Endodermal cell (in vitro differentiated cells): Measurements from ENCODE around the gene NFAT5. TPM values are rescaled to one million over a fixed set of nuclear protein-coding genes. Genes with fewer than 3 reads are reported as not detected.

Source experiments
- DNase-seq: peaks from one replicate; pipeline ENCODE4 v3.0.0-alpha.2; 2017
- H3K27ac ChIP-seq: 2 replicates; pipeline ENCODE4 v1.5.1; 2013; ENCODE audit warnings: mild to moderate bottlenecking, low read depth, low read length, moderate library complexity
- H3K27me3 ChIP-seq: 2 replicates; pipeline ENCODE4 v1.6.1; 2013; ENCODE audit warnings: mild to moderate bottlenecking, low read length, moderate library complexity; ENCODE audit not compliant: insufficient read depth, control insufficient read depth, poor library complexity, severe bottlenecking
- H3K36me3 ChIP-seq: 2 replicates; pipeline ENCODE4 v1.7.0; 2013; ENCODE audit warnings: mild to moderate bottlenecking, low read length, moderate library complexity; ENCODE audit not compliant: control insufficient read depth, insufficient read depth
- H3K4me1 ChIP-seq: one replicate; pipeline ENCODE4 v1.7.0; 2013; ENCODE audit warnings: low read length; ENCODE audit not compliant: control insufficient read depth, insufficient read depth
- H3K4me3 ChIP-seq: 2 replicates; pipeline ENCODE4 v1.5.1; 2013; ENCODE audit warnings: mild to moderate bottlenecking, low read length, moderate library complexity
- H3K9ac ChIP-seq: 2 replicates; pipeline ENCODE4 v1.6.1; 2013; ENCODE audit warnings: mild to moderate bottlenecking, low read length, moderate library complexity; ENCODE audit not compliant: poor library complexity, severe bottlenecking; ENCODE audit errors: extremely low read depth
- H3K9me3 ChIP-seq: 2 replicates; pipeline ENCODE4 v1.6.1; 2013; ENCODE audit warnings: mild to moderate bottlenecking, low read length, moderate library complexity; ENCODE audit not compliant: control insufficient read depth
- H3K27ac Mint-ChIP-seq: 2 replicates; pipeline ENCODE4 v1.8.0; 2020; ENCODE audit warnings: mixed read lengths
- H3K27me3 Mint-ChIP-seq: 2 replicates; pipeline ENCODE4 v1.8.0; 2021; ENCODE audit warnings: mild to moderate bottlenecking, mixed read lengths; ENCODE audit not compliant: insufficient read depth
- H3K36me3 Mint-ChIP-seq: 2 replicates; pipeline ENCODE4 v1.8.0; 2020; ENCODE audit warnings: low read depth, mixed read lengths
- H3K4me1 Mint-ChIP-seq: 2 replicates; pipeline ENCODE4 v1.8.0; 2020; ENCODE audit warnings: mixed read lengths
- H3K4me3 Mint-ChIP-seq: 2 replicates; pipeline ENCODE4 v1.8.0; 2020; ENCODE audit warnings: mild to moderate bottlenecking, moderate library complexity, mixed read lengths
- H3K9me3 Mint-ChIP-seq: 2 replicates; pipeline ENCODE4 v1.8.0; 2020; ENCODE audit warnings: mild to moderate bottlenecking, mixed read lengths
- WGBS, 2 experiments: methylation state at CpG; one replicate each; pipeline versions ENCODE4 v1.1.5 to v1.1.7; 2013; ENCODE audit warnings: missing lambda C conversion rate in 2 of 2, mixed read lengths in 1 of 2; ENCODE audit not compliant: insufficient coverage in 1 of 2, insufficient read length in 1 of 2; 5-methylcytosine and 5-hydroxymethylcytosine counted together
- total RNA-seq, 2 donors: library from RNA; stranded (reverse); fragmentation: NEBNext Ultra II Directional in 1 of 2; extraction: Animal tissue kit (Norgen Biotek cat#: 25700) in 1 of 2; gene quantifications; 2 replicates in 1 of 2; 3 replicates in 1 of 2; pipeline ENCODE4 v1.2.1, GENCODE V29; 2021
- TF ChIP-seq, protein P1 (sequence below): fragments of 200-600 bp; sonication (generic); conservative IDR thresholded peaks from 2 replicates; pipeline ENCODE4 v1.5.0; 2021; ENCODE audit warnings: antibody characterized with exemption, mild to moderate bottlenecking

The NFAT5 gene
- total RNA-seq, 2 donors from 2014 or later = 38.8 to 40.3 TPM

DNA sequence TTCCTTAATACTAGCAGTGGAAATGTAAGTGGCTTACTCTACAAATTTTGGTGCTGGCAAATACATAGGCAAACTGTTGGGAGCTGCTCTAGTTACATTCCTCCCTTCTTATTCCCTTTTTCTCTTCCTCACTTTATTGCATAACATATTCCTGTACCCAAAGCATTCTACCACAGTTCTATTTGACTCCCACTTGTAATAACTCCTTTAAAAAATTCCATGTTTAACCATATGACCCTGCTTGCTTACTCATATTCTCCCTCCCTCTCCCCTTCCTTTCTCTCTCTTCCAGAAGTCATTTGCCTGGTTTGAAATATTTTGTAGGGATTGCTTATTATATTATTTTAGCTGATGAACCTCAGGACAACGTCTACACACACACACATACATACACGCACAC lies 137.9 kb downstream of the NFAT5 start:
- Histone ChIP-seq H3K4me3 (no peak overlapping the region), H3K4me1 (no peaks in the 10 kb centered on the region), H3K9ac (no peak overlapping the region), H3K27ac (no peak overlapping the region), H3K36me3 (peaks cover 67% of the 10 kb centered on the region), H3K9me3 (no peaks in the 10 kb centered on the region), H3K27me3 (no peaks in the 10 kb centered on the region)
- peaks cover 26% of the 10 kb centered on the region for H3K36me3 Mint-ChIP-seq
- H3K4me1 Mint-ChIP-seq = no peaks in the 10 kb centered on the region
- no peaks in the 10 kb centered on the region for H3K9me3 Mint-ChIP-seq
- no peaks in the 10 kb centered on the region for H3K27me3 Mint-ChIP-seq
- H3K27ac Mint-ChIP-seq = no peak overlapping the region
- DNase-seq = no peak
- 92% methylated on average over 2 of the region's 2 CpGs; no CpG with 5 or more reads in 1 of the 2 experiments for WGBS, 2 experiments
- TF ChIP-seq, protein P1, sequence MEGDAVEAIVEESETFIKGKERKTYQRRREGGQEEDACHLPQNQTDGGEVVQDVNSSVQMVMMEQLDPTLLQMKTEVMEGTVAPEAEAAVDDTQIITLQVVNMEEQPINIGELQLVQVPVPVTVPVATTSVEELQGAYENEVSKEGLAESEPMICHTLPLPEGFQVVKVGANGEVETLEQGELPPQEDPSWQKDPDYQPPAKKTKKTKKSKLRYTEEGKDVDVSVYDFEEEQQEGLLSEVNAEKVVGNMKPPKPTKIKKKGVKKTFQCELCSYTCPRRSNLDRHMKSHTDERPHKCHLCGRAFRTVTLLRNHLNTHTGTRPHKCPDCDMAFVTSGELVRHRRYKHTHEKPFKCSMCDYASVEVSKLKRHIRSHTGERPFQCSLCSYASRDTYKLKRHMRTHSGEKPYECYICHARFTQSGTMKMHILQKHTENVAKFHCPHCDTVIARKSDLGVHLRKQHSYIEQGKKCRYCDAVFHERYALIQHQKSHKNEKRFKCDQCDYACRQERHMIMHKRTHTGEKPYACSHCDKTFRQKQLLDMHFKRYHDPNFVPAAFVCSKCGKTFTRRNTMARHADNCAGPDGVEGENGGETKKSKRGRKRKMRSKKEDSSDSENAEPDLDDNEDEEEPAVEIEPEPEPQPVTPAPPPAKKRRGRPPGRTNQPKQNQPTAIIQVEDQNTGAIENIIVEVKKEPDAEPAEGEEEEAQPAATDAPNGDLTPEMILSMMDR = no peak
- H3K4me3 Mint-ChIP-seq = no peak overlapping the region

DNA sequence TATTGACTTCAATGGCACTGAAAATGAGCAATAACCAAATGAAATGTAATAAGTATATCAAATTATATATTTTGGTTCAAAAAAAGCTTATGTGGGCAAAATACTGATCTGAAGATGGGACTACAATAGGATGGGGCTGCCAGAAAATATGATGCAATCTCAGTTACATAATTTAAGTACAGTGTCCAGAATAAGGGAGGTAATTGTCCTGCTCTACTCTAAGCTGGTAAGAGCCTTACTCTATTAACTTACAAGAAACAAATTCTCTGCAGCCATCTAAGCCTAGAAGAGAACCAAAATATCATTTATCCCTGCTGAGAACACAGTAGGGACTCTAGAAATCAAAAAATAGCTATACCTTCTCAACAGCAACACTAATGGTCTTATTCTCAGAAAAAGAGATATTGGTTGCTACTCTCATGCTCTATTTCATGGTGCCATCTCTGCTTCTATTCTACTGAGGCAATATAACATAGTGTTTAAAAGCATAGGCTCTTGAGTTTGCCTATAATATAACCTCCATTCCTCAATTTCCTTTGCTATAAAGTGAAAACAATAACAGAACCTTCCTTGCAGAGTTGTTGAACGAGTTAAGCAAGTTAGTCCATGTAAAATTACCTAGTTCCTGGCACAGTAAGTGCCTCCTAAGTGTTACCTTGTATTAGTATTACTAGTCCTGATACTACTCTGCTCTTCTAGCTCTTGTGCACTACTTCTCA lies 140.6 kb downstream of the NFAT5 start:
- Mint-ChIP-seq H3K4me3 (no peak overlapping the region), H3K27me3 (no peaks in the 10 kb centered on the region), H3K36me3 (peaks cover 28% of the 10 kb centered on the region), H3K4me1 (no peaks in the 10 kb centered on the region), H3K27ac (peak overlapping the region; percentile 68), H3K9me3 (no peaks in the 10 kb centered on the region)
- DNase-seq = no peak
- 100% methylated on average over 1 of the region's 1 CpG for WGBS, 2 experiments
- peaks cover 53% of the 10 kb centered on the region for H3K36me3 ChIP-seq
- H3K9ac ChIP-seq = no peak overlapping the region
- no peaks in the 10 kb centered on the region for H3K4me1 ChIP-seq
- H3K9me3 ChIP-seq = no peaks in the 10 kb centered on the region
- no peak overlapping the region for H3K27ac ChIP-seq
- H3K4me3 ChIP-seq = no peak overlapping the region
- TF ChIP-seq, protein P1 = no peak
- H3K27me3 ChIP-seq = no peaks in the 10 kb centered on the region

DNA sequence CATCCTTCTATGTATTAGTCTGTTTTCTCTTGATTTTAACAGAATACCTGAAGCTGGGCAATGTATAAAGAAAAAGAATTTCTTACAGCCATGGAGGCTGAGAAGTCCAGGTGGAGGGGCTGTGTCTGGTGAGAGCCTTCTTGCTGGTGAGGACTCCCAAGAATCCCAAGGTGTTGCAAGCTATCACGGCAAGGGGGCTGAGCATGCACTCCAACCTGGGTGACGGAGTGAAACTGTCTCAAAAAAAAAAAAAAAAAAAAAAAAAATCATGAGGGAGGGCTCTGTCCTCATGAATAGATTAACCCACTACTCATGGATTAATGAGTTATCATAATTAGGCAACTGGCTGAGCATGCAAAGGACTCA lies 141.2 kb downstream of the NFAT5 start:
- peak overlapping the region; percentile 68 for H3K27ac Mint-ChIP-seq
- WGBS, 2 experiments = no CpG with 5 or more reads among the region's 2 CpGs

More for the DNA sequence above, 141.2 kb downstream of the NFAT5 start:
- no peak overlapping the region for H3K4me3 Mint-ChIP-seq
- Histone ChIP-seq H3K9me3 (no peaks in the 10 kb centered on the region), H3K4me1 (no peaks in the 10 kb centered on the region), H3K27ac (no peak overlapping the region), H3K36me3 (peaks cover 50% of the 10 kb centered on the region), H3K27me3 (no peaks in the 10 kb centered on the region), H3K4me3 (no peak overlapping the region), H3K9ac (no peak overlapping the region)
- DNase-seq = peak; percentile 29
- H3K27me3 Mint-ChIP-seq = no peaks in the 10 kb centered on the region
- TF ChIP-seq, protein P1 = no peak
- no peaks in the 10 kb centered on the region for H3K9me3 Mint-ChIP-seq
- H3K36me3 Mint-ChIP-seq = peaks cover 29% of the 10 kb centered on the region
- no peaks in the 10 kb centered on the region for H3K4me1 Mint-ChIP-seq
